ENCODE measurements around the gene TOP3B.
"Not testable (repeated sequence)": the region's sequence is repeated elsewhere in the genome, so short reads cannot be mapped to it uniquely, and the experiment has no call there.

The TOP3B gene

GRCh38 chr22:21919526-21920307, 62.9 kb downstream of the TOP3B start:
- Histone ChIP-seq H3K27ac (ENCODE audit: low read length) (no peak overlapping the region), H3K4me1 (ENCODE audit: control insufficient read depth, insufficient read depth, low read length) (peaks cover 12% of the 10 kb centered on the region), H3K9ac (ENCODE audit: low read length in 2 of 2) (no peak overlapping the region), H3K27me3 (ENCODE audit: control insufficient read depth in 1 of 2, insufficient read depth in 2 of 2, low read length in 2 of 2) (no peaks in the 10 kb centered on the region), H3K4me3 (ENCODE audit: low read length in 2 of 2) (no peak overlapping the region), H3K36me3 (ENCODE audit: control insufficient read depth in 2 of 2, insufficient read depth in 2 of 2, low read length in 2 of 2) (peaks cover 4 to 12% of the 10 kb centered on the region in 2 donors), H3K9me3 (ENCODE audit: control insufficient read depth in 2 of 2, low read length in 2 of 2) (no peaks in the 10 kb centered on the region)

- Histone ChIP-seq H3K4me1 (ENCODE audit: control insufficient read depth, insufficient read depth, low read length) (peaks cover 12% of the 10 kb centered on the region), H3K4me3 (ENCODE audit: low read length in 2 of 2) (no peak overlapping the region), H3K27me3 (ENCODE audit: control insufficient read depth in 1 of 2, insufficient read depth in 2 of 2, low read length in 2 of 2) (no peaks in the 10 kb centered on the region), H3K9ac (ENCODE audit: low read length in 2 of 2) (no peak overlapping the region), H3K9me3 (ENCODE audit: control insufficient read depth in 2 of 2, low read length in 2 of 2) (no peaks in the 10 kb centered on the region), H3K27ac (ENCODE audit: low read length) (no peak overlapping the region), H3K36me3 (ENCODE audit: control insufficient read depth in 2 of 2, insufficient read depth in 2 of 2, low read length in 2 of 2) (peaks cover 4 to 12% of the 10 kb centered on the region in 2 donors)
Observed at GRCh38 chr22:21918466-21919185, 64.0 kb downstream of the TOP3B start.

- H3K27ac ChIP-seq (ENCODE audit: low read length): no peak overlapping the region
- no peak overlapping the region for H3K9ac ChIP-seq (ENCODE audit: low read length in 2 of 2)
- H3K36me3 ChIP-seq (ENCODE audit: control insufficient read depth in 2 of 2, insufficient read depth in 2 of 2, low read length in 2 of 2): peaks cover 4 to 12% of the 10 kb centered on the region in 2 donors
Observed at GRCh38 chr22:21917959-21918261, 64.7 kb downstream of the TOP3B start.

GRCh38 chr22:21917181-21917958, 65.2 kb downstream of the TOP3B start:
- H3K27ac ChIP-seq (ENCODE audit: low read length): no peak overlapping the region
- no peak overlapping the region for H3K9ac ChIP-seq (ENCODE audit: low read length in 2 of 2)
- no peaks in the 10 kb centered on the region for H3K9me3 ChIP-seq (ENCODE audit: control insufficient read depth in 2 of 2, low read length in 2 of 2)
- peak overlapping the region in 1 of 2 donors; percentile 22 for H3K4me3 ChIP-seq (ENCODE audit: low read length in 2 of 2)
- no peaks in the 10 kb centered on the region for H3K27me3 ChIP-seq (ENCODE audit: control insufficient read depth in 1 of 2, insufficient read depth in 2 of 2, low read length in 2 of 2)
- peaks cover 12% of the 10 kb centered on the region for H3K4me1 ChIP-seq (ENCODE audit: control insufficient read depth, insufficient read depth, low read length)
- peaks cover 4 to 12% of the 10 kb centered on the region in 2 donors for H3K36me3 ChIP-seq (ENCODE audit: control insufficient read depth in 2 of 2, insufficient read depth in 2 of 2, low read length in 2 of 2)

More at GRCh38 chr22:21917959-21918261, 64.7 kb downstream of the TOP3B start:
- Histone ChIP-seq H3K4me1 (ENCODE audit: control insufficient read depth, insufficient read depth, low read length) (peaks cover 12% of the 10 kb centered on the region), H3K9me3 (ENCODE audit: control insufficient read depth in 2 of 2, low read length in 2 of 2) (no peaks in the 10 kb centered on the region), H3K27me3 (ENCODE audit: control insufficient read depth in 1 of 2, insufficient read depth in 2 of 2, low read length in 2 of 2) (no peaks in the 10 kb centered on the region), H3K4me3 (ENCODE audit: low read length in 2 of 2) (no peak overlapping the region)

GRCh38 chr22:21916309-21916918, 66.2 kb downstream of the TOP3B start:
- Histone ChIP-seq H3K4me1 (ENCODE audit: control insufficient read depth, insufficient read depth, low read length) (peaks cover 9% of the 10 kb centered on the region), H3K36me3 (ENCODE audit: control insufficient read depth in 2 of 2, insufficient read depth in 2 of 2, low read length in 2 of 2) (peaks cover 4 to 11% of the 10 kb centered on the region in 2 donors), H3K9me3 (ENCODE audit: control insufficient read depth in 2 of 2, low read length in 2 of 2) (no peaks in the 10 kb centered on the region), H3K27me3 (ENCODE audit: control insufficient read depth in 1 of 2, insufficient read depth in 2 of 2, low read length in 2 of 2) (no peaks in the 10 kb centered on the region), H3K4me3 (ENCODE audit: low read length in 2 of 2) (no peak overlapping the region), H3K27ac (ENCODE audit: low read length) (no peak overlapping the region), H3K9ac (ENCODE audit: low read length in 2 of 2) (no peak overlapping the region)

GRCh38 chr22:21915624-21916308, 66.8 kb downstream of the TOP3B start:
- Histone ChIP-seq H3K27ac (ENCODE audit: low read length) (no peak overlapping the region), H3K4me3 (ENCODE audit: low read length in 2 of 2) (no peak overlapping the region), H3K4me1 (ENCODE audit: control insufficient read depth, insufficient read depth, low read length) (peaks cover 9% of the 10 kb centered on the region), H3K36me3 (ENCODE audit: control insufficient read depth in 2 of 2, insufficient read depth in 2 of 2, low read length in 2 of 2) (peaks cover 1 to 8% of the 10 kb centered on the region in 2 donors), H3K27me3 (ENCODE audit: control insufficient read depth in 1 of 2, insufficient read depth in 2 of 2, low read length in 2 of 2) (no peaks in the 10 kb centered on the region), H3K9ac (ENCODE audit: low read length in 2 of 2) (no peak overlapping the region), H3K9me3 (ENCODE audit: control insufficient read depth in 2 of 2, low read length in 2 of 2) (no peaks in the 10 kb centered on the region)

- not testable (repeated sequence) for H3K36me3 ChIP-seq (ENCODE audit: control insufficient read depth in 2 of 2, insufficient read depth in 2 of 2, low read length in 2 of 2); H3K9ac ChIP-seq (ENCODE audit: low read length in 2 of 2); H3K27me3 ChIP-seq (ENCODE audit: control insufficient read depth in 1 of 2, insufficient read depth in 2 of 2, low read length in 2 of 2); H3K27ac ChIP-seq (ENCODE audit: low read length); H3K4me1 ChIP-seq (ENCODE audit: control insufficient read depth, insufficient read depth, low read length); H3K4me3 ChIP-seq (ENCODE audit: low read length in 2 of 2); H3K9me3 ChIP-seq (ENCODE audit: control insufficient read depth in 2 of 2, low read length in 2 of 2)
Observed at GRCh38 chr22:21914033-21914642, 68.4 kb downstream of the TOP3B start.

GRCh38 chr22:21910367-21910766, 72.2 kb downstream of the TOP3B start:
- H3K36me3 ChIP-seq (ENCODE audit: control insufficient read depth in 2 of 2, insufficient read depth in 2 of 2, low read length in 2 of 2); H3K27ac ChIP-seq (ENCODE audit: low read length); H3K4me3 ChIP-seq (ENCODE audit: low read length in 2 of 2); H3K9ac ChIP-seq (ENCODE audit: low read length in 2 of 2); H3K27me3 ChIP-seq (ENCODE audit: control insufficient read depth in 1 of 2, insufficient read depth in 2 of 2, low read length in 2 of 2); H3K9me3 ChIP-seq (ENCODE audit: control insufficient read depth in 2 of 2, low read length in 2 of 2); H3K4me1 ChIP-seq (ENCODE audit: control insufficient read depth, insufficient read depth, low read length): not testable (repeated sequence)

- Histone ChIP-seq H3K4me1 (ENCODE audit: control insufficient read depth, insufficient read depth, low read length) (no peaks in the 10 kb centered on the region), H3K9ac (ENCODE audit: low read length in 2 of 2) (no peak overlapping the region), H3K4me3 (ENCODE audit: low read length in 2 of 2) (no peak overlapping the region), H3K36me3 (ENCODE audit: control insufficient read depth in 2 of 2, insufficient read depth in 2 of 2, low read length in 2 of 2) (no peaks in the 10 kb centered on the region), H3K9me3 (ENCODE audit: control insufficient read depth in 2 of 2, low read length in 2 of 2) (no peaks in the 10 kb centered on the region), H3K27me3 (ENCODE audit: control insufficient read depth in 1 of 2, insufficient read depth in 2 of 2, low read length in 2 of 2) (no peaks in the 10 kb centered on the region), H3K27ac (ENCODE audit: low read length) (no peak overlapping the region)
Observed at GRCh38 chr22:21909871-21910270, 72.7 kb downstream of the TOP3B start.

Measured in stomach smooth muscle (tissue), 2 donors.